ENCODE measurements around the gene OR51B5.
"Not testable (repeated sequence)": the region's sequence is repeated elsewhere in the genome, so short reads cannot be mapped to it uniquely, and the experiment has no call there.

- TF ChIP-seq CTCF (IDR thresholded peaks at IDR 0.05; ENCODE audit: insufficient read depth, low read depth, low read length); EZH2 (IDR thresholded peaks at IDR 0.05; ENCODE audit: insufficient read depth, low read length): not testable (repeated sequence)
These were observed 29.8 kb downstream of the OR51B5 start for GRCh38 chr11:5313326-5314023.

Measured in astrocyte (in vitro differentiated cells and primary cell).